GM21447 (cell line): ENCODE measurements around the gene STAB2.

ENCODE experiments used
- ATAC-seq: cut with Tn5 transposase; IDR thresholded peaks from one replicate; pipeline ENCODE4 v1.9.1; 2021; ENCODE audit not compliant: unreplicated experiment

STAB2 gene

GRCh38 chr12:103690426-103690825 lies 103.4 kb downstream of the STAB2 start:
- no peak for ATAC-seq

DNA sequence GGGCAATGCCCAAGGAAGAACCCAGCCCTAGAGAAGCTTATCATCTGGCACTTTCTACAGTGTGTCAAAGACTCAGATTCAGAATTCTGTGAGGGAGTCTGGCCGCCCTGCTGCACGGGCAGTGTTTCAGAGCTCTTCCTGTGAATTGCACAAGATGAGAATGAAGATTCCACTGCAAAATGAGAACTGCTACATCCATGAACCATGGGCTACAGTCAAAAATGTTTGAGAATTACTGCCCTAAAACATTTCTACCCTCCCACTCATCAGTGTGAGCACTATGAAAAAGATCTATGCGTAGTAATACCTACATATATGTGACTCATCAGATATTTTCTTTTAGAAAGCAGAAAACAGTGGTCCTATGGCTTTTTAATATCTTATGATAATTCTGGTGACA lies 104.0 kb downstream of the STAB2 start:
- ATAC-seq, result no peak

GRCh38 chr12:103696101-103696500 lies 109.0 kb downstream of the STAB2 start:
- ATAC-seq, result no peak

DNA sequence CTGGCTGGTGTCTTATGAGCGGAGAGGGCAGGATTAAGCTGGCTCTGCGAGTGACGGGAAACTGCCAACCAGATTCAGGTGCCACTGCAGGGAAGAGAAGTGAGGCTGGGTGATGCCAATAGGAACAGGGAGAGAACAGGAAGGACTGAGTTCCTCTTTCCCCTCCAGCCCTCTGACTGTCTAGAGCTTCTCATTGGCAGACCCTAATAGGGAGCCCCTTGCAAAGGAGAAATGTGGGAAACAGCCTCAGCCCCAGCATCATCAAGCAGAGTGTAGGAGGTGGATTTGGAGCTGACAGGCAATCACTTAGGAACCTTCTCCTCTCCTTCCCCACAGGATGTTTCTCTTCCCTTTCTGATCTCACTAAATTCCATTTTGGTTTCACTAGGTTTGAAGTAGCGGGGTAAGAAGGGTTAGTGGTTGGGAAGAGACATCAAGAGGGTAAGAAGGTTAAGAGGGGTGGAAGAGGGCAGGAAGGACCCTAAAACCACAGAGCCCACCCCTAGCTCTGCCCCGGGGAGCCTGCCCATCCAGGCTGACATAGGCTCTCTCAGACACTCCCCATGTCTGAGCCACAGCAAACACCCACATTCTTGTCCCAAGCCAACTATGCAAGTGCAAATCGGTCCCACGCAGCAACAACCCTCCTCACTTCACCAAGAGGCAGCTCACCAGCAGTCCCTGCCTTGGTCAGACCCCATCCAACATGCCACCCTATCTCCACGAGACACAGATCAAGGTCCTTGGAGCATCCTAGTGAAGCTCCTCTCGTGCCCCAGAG lies 111.1 kb downstream of the STAB2 start:
- ATAC-seq, result no peak

- no peak for ATAC-seq
These were observed 111.9 kb downstream of the STAB2 start for GRCh38 chr12:103698752-103699560.

DNA sequence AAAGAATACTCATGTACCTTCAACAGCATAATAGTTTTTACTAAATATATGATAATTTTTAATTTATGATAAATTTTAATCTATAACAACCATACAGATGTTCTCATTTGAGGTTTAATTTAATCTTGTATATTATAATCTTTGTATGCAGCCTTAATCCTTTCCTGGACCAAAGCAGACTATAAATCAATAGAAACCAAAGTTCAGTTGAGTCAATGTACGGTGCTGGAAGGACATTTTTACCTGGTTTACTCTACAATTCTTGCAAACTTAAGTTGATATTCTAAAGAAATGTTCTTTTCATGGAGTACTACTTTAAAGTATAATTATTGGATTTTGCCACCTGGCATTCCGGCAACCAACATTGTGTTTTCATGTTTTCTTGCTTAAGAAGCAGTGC lies 118.0 kb downstream of the STAB2 start:
- ATAC-seq, result no peak

DNA sequence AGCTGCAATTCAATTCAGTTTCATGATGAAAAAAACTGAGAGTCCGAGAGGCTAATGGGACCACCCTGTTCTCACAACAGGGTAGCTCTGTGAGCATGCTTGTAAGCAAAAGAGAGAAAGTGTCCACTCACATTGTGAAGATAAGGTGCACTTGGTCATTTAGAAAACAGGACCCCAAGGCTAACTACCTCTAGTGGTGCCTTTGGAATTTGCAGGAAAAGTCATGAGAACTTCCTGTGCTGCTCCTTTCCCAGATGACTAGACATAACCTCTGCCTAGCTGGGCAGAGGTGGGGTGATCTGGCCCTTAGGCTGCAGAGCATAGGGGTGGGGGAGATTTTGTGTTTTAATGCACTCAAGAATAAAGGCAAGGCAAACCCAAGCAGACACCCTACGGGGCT lies 118.9 kb downstream of the STAB2 start:
- ATAC-seq, result no peak

DNA sequence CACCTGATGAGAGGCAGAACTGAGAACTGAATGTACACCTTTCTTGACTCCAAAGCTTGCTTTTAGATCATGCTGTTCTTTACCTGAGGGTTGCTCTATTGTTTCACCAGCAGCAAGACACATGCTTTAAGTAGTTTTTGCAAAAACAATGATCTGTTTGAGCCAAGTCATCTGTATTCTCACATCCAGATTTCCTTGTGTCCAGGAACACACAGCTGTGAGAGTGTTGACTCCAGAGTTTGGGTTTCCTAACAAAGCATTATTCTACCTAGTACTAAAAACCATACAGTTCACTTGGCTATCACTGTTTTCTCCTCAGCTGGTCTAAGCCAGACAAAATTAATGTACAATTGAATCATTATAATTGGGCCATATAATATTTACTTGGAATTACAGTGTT lies 120.4 kb downstream of the STAB2 start:
- ATAC-seq, result no peak

GRCh38 chr12:103710544-103710943 lies 123.5 kb downstream of the STAB2 start:
- no peak for ATAC-seq

- ATAC-seq, result no peak
These were observed 125.1 kb downstream of the STAB2 start for GRCh38 chr12:103712216-103712615.

GRCh38 chr12:103715494-103715893 lies 128.4 kb downstream of the STAB2 start:
- ATAC-seq, result no peak

DNA sequence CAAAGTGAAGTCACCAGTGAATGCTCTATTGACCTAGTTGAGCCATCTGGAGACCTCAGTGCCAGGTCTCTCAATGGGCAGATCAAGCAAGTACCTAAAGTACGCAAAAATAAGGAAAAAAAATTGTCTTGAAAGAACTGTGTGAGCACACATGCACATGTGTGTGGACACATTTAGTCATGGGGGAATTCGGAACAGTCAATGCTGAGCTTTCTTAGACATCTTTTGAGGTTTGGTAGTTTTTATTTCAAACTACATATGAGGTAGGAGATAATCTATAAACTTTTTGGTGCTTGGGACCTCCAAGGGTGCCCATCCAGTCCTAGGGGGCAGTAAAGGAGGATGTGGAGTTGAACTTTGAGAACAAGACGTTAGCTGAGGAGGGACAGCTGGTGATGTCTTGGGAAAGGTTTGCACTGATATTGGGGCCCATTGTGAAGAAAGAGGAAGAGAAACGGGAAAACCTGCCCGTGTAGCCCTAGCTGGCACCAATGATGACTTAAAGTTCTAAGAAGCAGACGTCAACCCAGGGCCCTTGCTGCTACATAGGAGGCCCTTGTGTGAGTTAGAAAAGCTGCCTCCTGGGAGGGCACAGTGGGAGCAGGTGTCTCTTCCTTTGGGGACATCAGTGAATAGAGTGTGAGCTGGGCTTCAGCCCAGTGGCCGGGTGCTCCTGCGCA lies 129.6 kb downstream of the STAB2 start:
- no peak for ATAC-seq

DNA sequence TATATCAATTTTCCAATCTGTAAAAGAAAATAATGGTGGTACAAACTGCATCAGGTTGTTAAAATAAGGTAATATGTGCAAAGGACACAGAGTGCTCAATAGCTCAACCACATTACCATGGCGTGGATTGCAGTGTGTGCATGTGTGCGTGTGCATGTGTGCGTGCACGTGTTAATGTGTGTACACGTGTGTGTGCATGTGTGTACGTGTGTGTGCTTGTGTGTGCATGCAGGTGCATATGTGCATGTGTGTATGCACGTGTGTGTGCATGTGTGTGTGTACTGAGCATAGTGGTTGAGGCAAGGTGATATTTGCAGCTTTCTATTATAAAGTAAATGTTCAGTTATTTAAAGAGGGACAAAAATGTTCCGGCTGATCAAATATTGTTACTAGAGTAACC lies 138.3 kb downstream of the STAB2 start:
- ATAC-seq, result no peak

GRCh38 chr12:103727638-103728037 lies 140.6 kb downstream of the STAB2 start:
- no peak for ATAC-seq

GRCh38 chr12:103728323-103728722 lies 141.2 kb downstream of the STAB2 start:
- no peak for ATAC-seq

GRCh38 chr12:103729499-103729898 lies 142.4 kb downstream of the STAB2 start:
- ATAC-seq, result no peak

DNA sequence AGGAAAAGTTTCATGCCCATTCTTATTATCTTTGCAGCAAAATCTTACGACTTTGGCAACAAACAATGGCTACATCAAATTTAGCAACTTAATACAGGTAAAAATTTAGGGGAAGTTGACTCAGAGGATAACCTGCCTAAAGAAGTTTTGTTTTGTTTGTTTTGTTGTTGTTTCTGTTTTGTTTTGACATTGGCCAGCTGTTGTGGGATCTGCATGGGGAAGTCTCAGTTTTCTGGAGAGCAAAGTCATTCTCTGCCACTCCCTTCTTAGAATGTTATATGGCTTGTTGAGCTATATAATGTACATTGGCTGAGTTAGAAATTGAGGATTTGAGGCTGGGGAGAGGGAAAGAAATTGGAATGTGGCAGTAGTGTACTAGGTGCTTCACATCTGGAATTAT lies 144.5 kb downstream of the STAB2 start:
- ATAC-seq, result no peak

GRCh38 chr12:103734863-103735262 lies 147.8 kb downstream of the STAB2 start:
- no peak for ATAC-seq

- ATAC-seq, result no peak
These were observed 148.2 kb downstream of the STAB2 start for GRCh38 chr12:103735291-103735690.

DNA sequence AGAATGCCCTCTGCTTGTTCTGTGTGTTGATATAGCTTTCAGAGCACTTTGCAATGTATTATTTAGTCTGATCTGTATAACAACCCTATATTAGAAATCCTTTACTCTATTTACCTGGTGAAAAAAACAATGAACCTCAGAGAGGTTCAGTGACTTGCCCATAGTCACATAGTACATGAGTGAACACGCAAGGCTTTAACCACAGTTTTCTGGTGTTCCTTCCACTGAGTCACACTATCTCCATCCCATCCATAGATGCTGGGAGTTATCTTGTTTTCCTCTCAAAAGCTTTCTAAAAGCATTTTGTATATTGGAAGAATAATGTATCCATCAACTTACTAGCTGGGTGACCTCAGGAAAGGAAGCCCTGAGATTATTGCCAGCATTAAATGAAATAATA lies 149.5 kb downstream of the STAB2 start:
- ATAC-seq, result no peak

GRCh38 chr12:103737881-103738280 lies 150.8 kb downstream of the STAB2 start:
- no peak for ATAC-seq
